Measurements from ENCODE around the gene DLG1. TPM values are rescaled to one million over a fixed set of nuclear protein-coding genes. Genes with fewer than 3 reads are reported as not detected.
"Not testable (repeated sequence)": the region's sequence is repeated elsewhere in the genome, so short reads cannot be mapped to it uniquely, and the experiment has no call there.

DLG1 gene
- total RNA-seq, 1 donor from 2014 or later = 99.6 TPM

GRCh38 chr3:197080344-197080743 is 218.1 kb downstream of the DLG1 start:
- TF ChIP-seq, protein P1, sequence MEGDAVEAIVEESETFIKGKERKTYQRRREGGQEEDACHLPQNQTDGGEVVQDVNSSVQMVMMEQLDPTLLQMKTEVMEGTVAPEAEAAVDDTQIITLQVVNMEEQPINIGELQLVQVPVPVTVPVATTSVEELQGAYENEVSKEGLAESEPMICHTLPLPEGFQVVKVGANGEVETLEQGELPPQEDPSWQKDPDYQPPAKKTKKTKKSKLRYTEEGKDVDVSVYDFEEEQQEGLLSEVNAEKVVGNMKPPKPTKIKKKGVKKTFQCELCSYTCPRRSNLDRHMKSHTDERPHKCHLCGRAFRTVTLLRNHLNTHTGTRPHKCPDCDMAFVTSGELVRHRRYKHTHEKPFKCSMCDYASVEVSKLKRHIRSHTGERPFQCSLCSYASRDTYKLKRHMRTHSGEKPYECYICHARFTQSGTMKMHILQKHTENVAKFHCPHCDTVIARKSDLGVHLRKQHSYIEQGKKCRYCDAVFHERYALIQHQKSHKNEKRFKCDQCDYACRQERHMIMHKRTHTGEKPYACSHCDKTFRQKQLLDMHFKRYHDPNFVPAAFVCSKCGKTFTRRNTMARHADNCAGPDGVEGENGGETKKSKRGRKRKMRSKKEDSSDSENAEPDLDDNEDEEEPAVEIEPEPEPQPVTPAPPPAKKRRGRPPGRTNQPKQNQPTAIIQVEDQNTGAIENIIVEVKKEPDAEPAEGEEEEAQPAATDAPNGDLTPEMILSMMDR (IDR thresholded peaks at IDR 0.05; ENCODE audit: unreplicated experiment) = no peak
- Mint-ChIP-seq H3K9me3 (ENCODE audit: low read depth) (no peaks in the 10 kb centered on the region), H3K4me3 (ENCODE audit: low read depth) (no peak overlapping the region), H3K36me3 (ENCODE audit: insufficient read depth) (peaks cover 10% of the 10 kb centered on the region), H3K27me3 (no peaks in the 10 kb centered on the region), H3K27ac (no peak overlapping the region), H3K4me1 (ENCODE audit: low read depth) (no peaks in the 10 kb centered on the region)
- no peak for DNase-seq (ENCODE audit: low spot score, unreplicated experiment)

GRCh38 chr3:197076415-197076814 is 222.0 kb downstream of the DLG1 start:
- TF ChIP-seq, protein P1 (IDR thresholded peaks at IDR 0.05; ENCODE audit: unreplicated experiment) = no peak
- peaks cover 15% of the 10 kb centered on the region for H3K36me3 Mint-ChIP-seq (ENCODE audit: insufficient read depth)
- DNase-seq (ENCODE audit: low spot score, unreplicated experiment) = no peak
- no peaks in the 10 kb centered on the region for H3K9me3 Mint-ChIP-seq (ENCODE audit: low read depth)
- no peaks in the 10 kb centered on the region for H3K27me3 Mint-ChIP-seq
- no peaks in the 10 kb centered on the region for H3K4me1 Mint-ChIP-seq (ENCODE audit: low read depth)
- H3K27ac Mint-ChIP-seq = no peak overlapping the region
- no peak overlapping the region for H3K4me3 Mint-ChIP-seq (ENCODE audit: low read depth)

GRCh38 chr3:197068077-197068476 is 230.3 kb downstream of the DLG1 start:
- no peaks in the 10 kb centered on the region for H3K9me3 Mint-ChIP-seq (ENCODE audit: low read depth)
- DNase-seq (ENCODE audit: low spot score, unreplicated experiment) = no peak
- H3K4me1 Mint-ChIP-seq (ENCODE audit: low read depth) = peaks cover 6% of the 10 kb centered on the region
- H3K27me3 Mint-ChIP-seq = no peaks in the 10 kb centered on the region
- no peak overlapping the region for H3K4me3 Mint-ChIP-seq (ENCODE audit: low read depth)
- TF ChIP-seq, protein P1 (IDR thresholded peaks at IDR 0.05; ENCODE audit: unreplicated experiment) = no peak
- no peak overlapping the region for H3K27ac Mint-ChIP-seq
- H3K36me3 Mint-ChIP-seq (ENCODE audit: insufficient read depth) = peaks cover 15% of the 10 kb centered on the region

- Mint-ChIP-seq H3K27me3 (no peaks in the 10 kb centered on the region), H3K27ac (no peak overlapping the region), H3K4me3 (ENCODE audit: low read depth) (no peak overlapping the region), H3K4me1 (ENCODE audit: low read depth) (peaks cover 6% of the 10 kb centered on the region), H3K9me3 (ENCODE audit: low read depth) (no peaks in the 10 kb centered on the region), H3K36me3 (ENCODE audit: insufficient read depth) (peaks cover 29% of the 10 kb centered on the region)
- DNase-seq (ENCODE audit: low spot score, unreplicated experiment) = no peak
- TF ChIP-seq, protein P1 (IDR thresholded peaks at IDR 0.05; ENCODE audit: unreplicated experiment) = no peak
Measured at GRCh38 chr3:197064771-197065170, 233.6 kb downstream of the DLG1 start.

GRCh38 chr3:197062446-197062845 is 236.0 kb downstream of the DLG1 start:
- H3K9me3 Mint-ChIP-seq (ENCODE audit: low read depth) = no peaks in the 10 kb centered on the region
- TF ChIP-seq, protein P1 (IDR thresholded peaks at IDR 0.05; ENCODE audit: unreplicated experiment) = no peak
- no peak overlapping the region for H3K27ac Mint-ChIP-seq
- no peaks in the 10 kb centered on the region for H3K27me3 Mint-ChIP-seq
- peaks cover 41% of the 10 kb centered on the region for H3K36me3 Mint-ChIP-seq (ENCODE audit: insufficient read depth)
- H3K4me3 Mint-ChIP-seq (ENCODE audit: low read depth) = no peak overlapping the region
- DNase-seq (ENCODE audit: low spot score, unreplicated experiment) = no peak
- H3K4me1 Mint-ChIP-seq (ENCODE audit: low read depth) = peaks cover 4% of the 10 kb centered on the region

DNA sequence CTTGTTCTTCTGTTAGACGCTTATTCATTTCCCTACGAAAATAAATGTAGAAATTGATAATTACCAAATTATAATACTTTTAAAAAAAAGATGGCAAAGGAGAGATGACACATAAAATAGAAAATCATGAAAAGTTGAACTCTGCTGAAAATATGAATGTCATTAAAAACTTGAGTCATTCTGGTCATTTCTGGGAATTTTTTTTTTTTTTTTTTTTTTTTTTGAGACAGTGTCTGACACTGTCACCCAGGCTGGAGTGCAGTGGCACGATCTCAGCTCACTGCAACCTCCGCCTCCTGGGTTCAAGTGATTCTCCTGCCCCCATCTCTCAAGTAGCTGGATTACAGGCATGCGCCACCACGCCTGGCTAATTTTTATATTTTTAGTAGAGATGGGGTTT is 246.8 kb downstream of the DLG1 start:
- not testable (repeated sequence) for H3K4me3 Mint-ChIP-seq (ENCODE audit: low read depth); H3K4me1 Mint-ChIP-seq (ENCODE audit: low read depth); H3K27me3 Mint-ChIP-seq; H3K9me3 Mint-ChIP-seq (ENCODE audit: low read depth); H3K27ac Mint-ChIP-seq; DNase-seq (ENCODE audit: low spot score, unreplicated experiment)
- peaks cover 24% of the 10 kb centered on the region for H3K36me3 Mint-ChIP-seq (ENCODE audit: insufficient read depth)
